Endothelial cell of umbilical vein (primary cell): ENCODE results near the gene POPDC3. TPM values are rescaled to one million over a fixed set of nuclear protein-coding genes. Genes with fewer than 3 reads are reported as not detected.

Experiments
- BruUV-seq: library from RNA; stranded (reverse); fragments of 400-500 nt; replicated peaks from 2 replicates; lab custom pipeline; 2021; lab: Mats Ljungman, UMichigan
- CTCF ChIA-PET: fragments of 300-600, 350-600 bp; sonication (Branson Sonifier 250); formaldehyde crosslinking; loops from one replicate; lab custom pipeline; 2021; ENCODE audit warnings: antibody characterized with exemption, inconsistent platforms; lab: Charles Lee
- POLR2A ChIA-PET: fragments of 300-600, 350-600 bp; sonication (Branson Sonifier 250); formaldehyde crosslinking; loops from one replicate; lab custom pipeline; 2021; ENCODE audit warnings: antibody characterized with exemption, inconsistent platforms; lab: Charles Lee
- DNase-seq: peaks from one replicate; pipeline ENCODE4 v3.0.0-alpha.2; 2011; ENCODE audit warnings: low read depth, low spot score
- FAIRE-seq: peaks from 2 replicates; lab custom pipeline; 2011; peaks lifted over from hg19 to GRCh38; lab: Jason Lieb, UNC
- H2AFZ ChIP-seq: 2 replicates; pipeline ENCODE4 v1.6.0; 2012; ENCODE audit warnings: low read depth, low read length, control low read depth, inconsistent platforms
- H3K27ac ChIP-seq: 2 replicates; pipeline ENCODE4 v1.5.1; 2011; ENCODE audit warnings: low read depth, mild to moderate bottlenecking, control low read depth, low read length, moderate library complexity; ENCODE audit not compliant: insufficient read depth
- H3K27me3 ChIP-seq, 2 experiments: 2 replicates each; pipeline versions ENCODE4 v1.6.0 to v1.6.1; 2011; ENCODE audit warnings: low read length in 2 of 2, mixed read lengths in 1 of 2; ENCODE audit not compliant: control insufficient read depth in 2 of 2, insufficient read depth in 2 of 2
- H3K36me3 ChIP-seq, 2 experiments: 2 replicates in 1 of 2; 3 replicates in 1 of 2; pipeline ENCODE4 v1.5.1; 2011; ENCODE audit warnings: low read length in 2 of 2, mild to moderate bottlenecking in 1 of 2, moderate library complexity in 1 of 2; ENCODE audit not compliant: control insufficient read depth in 2 of 2, insufficient read depth in 2 of 2; ENCODE audit errors: extremely low read depth in 1 of 2
- H3K4me1 ChIP-seq: 3 replicates; pipeline ENCODE4 v1.5.1; 2011; ENCODE audit warnings: mild to moderate bottlenecking, low read length; ENCODE audit not compliant: control insufficient read depth, insufficient read depth; ENCODE audit errors: extremely low read depth
- H3K4me2 ChIP-seq: 2 replicates; pipeline ENCODE4 v1.6.1; 2011; ENCODE audit warnings: low read length, control low read depth, mixed read lengths; ENCODE audit not compliant: insufficient read depth
- H3K4me3 ChIP-seq, 3 experiments: fragments of 200-600 bp in 1 of 3; sonication (generic), shearing (Covaris generic) in 1 of 3; replicated peaks in 1 of 3; 2 replicates each; pipeline ENCODE4 v1.5.1; 2011 to 2016; ENCODE audit warnings: control low read depth in 3 of 3, low read length in 3 of 3, mild to moderate bottlenecking in 2 of 3, inconsistent platforms in 1 of 3, low read depth in 1 of 3, moderate library complexity in 1 of 3; ENCODE audit not compliant: insufficient read depth in 1 of 3
- H3K79me2 ChIP-seq: 2 replicates; pipeline ENCODE4 v1.6.0; 2012; ENCODE audit warnings: low read length, inconsistent platforms; ENCODE audit not compliant: control insufficient read depth, insufficient read depth
- H3K9ac ChIP-seq: replicated peaks from 2 replicates; pipeline ENCODE3; 2011; ENCODE audit warnings: low read length, control low read depth; ENCODE audit not compliant: insufficient read depth; ENCODE audit errors: extremely low read depth
- H3K9me1 ChIP-seq: replicated peaks from 3 replicates; pipeline ENCODE4 v1.6.0; 2011; ENCODE audit warnings: mild to moderate bottlenecking, low read length; ENCODE audit not compliant: control insufficient read depth, insufficient read depth; ENCODE audit errors: extremely low read depth
- H3K9me3 ChIP-seq: replicated peaks from 2 replicates; pipeline ENCODE4 v1.5.1; 2012; ENCODE audit warnings: low read length, inconsistent platforms; ENCODE audit not compliant: control insufficient read depth, insufficient read depth
- H4K20me1 ChIP-seq: replicated peaks from 2 replicates; pipeline ENCODE3; 2011; ENCODE audit warnings: mild to moderate bottlenecking, low read length; ENCODE audit not compliant: control insufficient read depth, insufficient read depth; ENCODE audit errors: extremely low read depth
- EZH2 ChIP-seq: IDR thresholded peaks from 2 replicates; pipeline ENCODE4 v1.6.1; 2012; ENCODE audit warnings: borderline replicate concordance, low read depth, mild to moderate bottlenecking, moderate library complexity, low read length, inconsistent platforms; ENCODE audit not compliant: severe bottlenecking
- FOS ChIP-seq: IDR thresholded peaks from 2 replicates; pipeline ENCODE4 v1.6.1; 2011; ENCODE audit warnings: mild to moderate bottlenecking, low read length, moderate library complexity, borderline replicate concordance; ENCODE audit not compliant: insufficient read depth
- GATA2 ChIP-seq: IDR thresholded peaks from 2 replicates; pipeline ENCODE4 v1.7.0; 2011; ENCODE audit warnings: low read depth, mild to moderate bottlenecking, moderate library complexity, mixed read lengths, low read length; ENCODE audit not compliant: insufficient read length, insufficient read depth
- JUN ChIP-seq: IDR thresholded peaks from 2 replicates; pipeline ENCODE4 v1.6.1; 2011; ENCODE audit warnings: borderline replicate concordance, low read depth; ENCODE audit not compliant: insufficient read length, insufficient read depth
- MYC ChIP-seq: IDR thresholded peaks from one replicate; pipeline ENCODE4 v1.6.1; 2011; ENCODE audit warnings: mild to moderate bottlenecking, low read depth, low read length
- POLR2A ChIP-seq: IDR thresholded peaks from 2 replicates; pipeline ENCODE4 v1.6.1; 2012; ENCODE audit warnings: low read depth, mild to moderate bottlenecking, control low read depth, low read length
- POLR2AphosphoS5 ChIP-seq: IDR thresholded peaks from 2 replicates; pipeline ENCODE4 v1.6.1; 2012; ENCODE audit warnings: low read depth, mild to moderate bottlenecking, control low read depth, low read length, moderate library complexity; ENCODE audit not compliant: insufficient read depth
- dilution Hi-C: fragments of 300-500 bp; cut with MboI; formaldehyde crosslinking; loops from one replicate; pipeline ENCODE4 v1.15.0; 2019; ENCODE audit warnings: low sequenced_read_pairs; ENCODE audit not compliant: extremely low pct_ligation_motif_present
- intact Hi-C: fragments of 100-400 bp; cut with micrococcal nuclease; formaldehyde crosslinking; loops from one replicate; pipeline ENCODE4 v1.10.0; 2022
- polyA plus RNA-seq, 4 experiments: library from polyadenylated mRNA; depleted of rRNA in 3 of 4; stranded (reverse) in 3 of 4; unstranded in 1 of 4; fragments of >200 nt; gene quantifications; 2 replicates each; pipeline versions ENCODE4 v1.2.1 to v1.2.3, GENCODE V29; 2011 to 2012; ENCODE audit warnings: missing spikeins in 1 of 4
- total RNA-seq: library from RNA; stranded (reverse); gene quantifications from 2 replicates; pipeline ENCODE4 v1.2.3, GENCODE V29; 2021
- TF ChIP-seq, protein P1 (sequence below): IDR thresholded peaks from 2 replicates; pipeline ENCODE4 v1.6.1; 2011; ENCODE audit not compliant: insufficient read depth, insufficient read length
- TF ChIP-seq, protein P2 (sequence below), 2 donors: IDR thresholded peaks; 1 replicate in 1 of 2; 2 replicates in 1 of 2; pipeline ENCODE4 v1.5.1; 2011; ENCODE audit warnings: low read length in 2 of 2, mild to moderate bottlenecking in 2 of 2, moderate library complexity in 2 of 2, control low read depth in 1 of 2, inconsistent platforms in 1 of 2, low read depth in 1 of 2; ENCODE audit not compliant: insufficient read depth in 1 of 2; ENCODE audit errors: extremely low read depth in 1 of 2

Gene POPDC3
- total and polyA plus RNA-seq, 2 donors (not counting 3 experiments of a cell fraction or from before 2014, with no cell fraction given) = 1.6 to 1.7 TPM

GRCh38 chr6:105111871-105112270 is 67.9 kb downstream of the POPDC3 start:
- no peak overlapping the region for H3K4me2 ChIP-seq
- H3K27ac ChIP-seq = no peak overlapping the region
- H3K9me1 ChIP-seq = no peaks in the 10 kb centered on the region
- intact Hi-C loops (no loop called here), dilution Hi-C loops (loop anchor here (25.0 kb wide), 1 partner anchor 175 kb away; no protein-coding TSS in a partner anchor)
- no peak overlapping the region for H3K4me3 ChIP-seq
- no peaks in the 10 kb centered on the region for H3K4me1 ChIP-seq
- no peaks in the 10 kb centered on the region for H3K9me3 ChIP-seq
- no peak overlapping the region for H2AFZ ChIP-seq
- no TSS peak for BruUV-seq
- no peaks in the 10 kb centered on the region for H3K27me3 ChIP-seq
- H4K20me1 ChIP-seq = no peaks in the 10 kb centered on the region
- ChIA-PET POLR2A (no interaction called here), CTCF (interaction anchor here (1.1 to 2.5 kb wide), 2 partner anchors 217 to 291 kb away, joined by 3 to 9 read pairs; partner anchors contain the start of gene PREP)
- H3K36me3 ChIP-seq = no peaks in the 10 kb centered on the region
- no peak for FAIRE-seq
- TF ChIP-seq POLR2AphosphoS5 = no peak
- TF ChIP-seq JUN = no peak
- TF ChIP-seq, protein P1, sequence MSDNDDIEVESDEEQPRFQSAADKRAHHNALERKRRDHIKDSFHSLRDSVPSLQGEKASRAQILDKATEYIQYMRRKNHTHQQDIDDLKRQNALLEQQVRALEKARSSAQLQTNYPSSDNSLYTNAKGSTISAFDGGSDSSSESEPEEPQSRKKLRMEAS = no peak
- TF ChIP-seq, protein P2, sequence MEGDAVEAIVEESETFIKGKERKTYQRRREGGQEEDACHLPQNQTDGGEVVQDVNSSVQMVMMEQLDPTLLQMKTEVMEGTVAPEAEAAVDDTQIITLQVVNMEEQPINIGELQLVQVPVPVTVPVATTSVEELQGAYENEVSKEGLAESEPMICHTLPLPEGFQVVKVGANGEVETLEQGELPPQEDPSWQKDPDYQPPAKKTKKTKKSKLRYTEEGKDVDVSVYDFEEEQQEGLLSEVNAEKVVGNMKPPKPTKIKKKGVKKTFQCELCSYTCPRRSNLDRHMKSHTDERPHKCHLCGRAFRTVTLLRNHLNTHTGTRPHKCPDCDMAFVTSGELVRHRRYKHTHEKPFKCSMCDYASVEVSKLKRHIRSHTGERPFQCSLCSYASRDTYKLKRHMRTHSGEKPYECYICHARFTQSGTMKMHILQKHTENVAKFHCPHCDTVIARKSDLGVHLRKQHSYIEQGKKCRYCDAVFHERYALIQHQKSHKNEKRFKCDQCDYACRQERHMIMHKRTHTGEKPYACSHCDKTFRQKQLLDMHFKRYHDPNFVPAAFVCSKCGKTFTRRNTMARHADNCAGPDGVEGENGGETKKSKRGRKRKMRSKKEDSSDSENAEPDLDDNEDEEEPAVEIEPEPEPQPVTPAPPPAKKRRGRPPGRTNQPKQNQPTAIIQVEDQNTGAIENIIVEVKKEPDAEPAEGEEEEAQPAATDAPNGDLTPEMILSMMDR (IDR thresholded peaks at IDR 0.05; ENCODE audit: extremely low read depth in 1 of 2, insufficient read depth in 1 of 2, low read depth in 1 of 2, low read length in 2 of 2) = no peak
- TF ChIP-seq FOS = no peak
- no peak for TF ChIP-seq EZH2
- TF ChIP-seq POLR2A = no peak
- no peak for TF ChIP-seq MYC
- TF ChIP-seq GATA2 = no peak
- no peak overlapping the region for H3K9ac ChIP-seq
- H3K79me2 ChIP-seq = no peaks in the 10 kb centered on the region
- no peak for DNase-seq
